ENCODE results near the gene DISC1. TPM values are rescaled to one million over a fixed set of nuclear protein-coding genes. Genes with fewer than 3 reads are reported as not detected.
A peak's percentile ranks its signal among the peaks of the same experiment; 100 is the strongest.

DISC1 gene
- polyA plus RNA-seq, 3 donors, result 5.5 to 14.7 (median 5.8) TPM

GRCh38 chr1:231810415-231810814 is 183.8 kb downstream of the DISC1 start:
- H3K27me3 ChIP-seq (ENCODE audit: control insufficient read depth in 2 of 2, insufficient read depth in 2 of 2, low read length in 2 of 2), result no peaks in the 10 kb centered on the region
- no peak overlapping the region for H2AFZ ChIP-seq (ENCODE audit: insufficient read depth, low read depth, low read length, poor library complexity, severe bottlenecking)
- no peak overlapping the region for H3K4me3 Mint-ChIP-seq
- no peak overlapping the region for H3K4me2 ChIP-seq (replicated peaks; ENCODE audit: extremely low read depth, low read length, poor library complexity, severe bottlenecking)
- DNase-seq, result no peak
- H3K27ac Mint-ChIP-seq, result peak overlapping the region in 1 of 7 donors; percentile 25
- peaks cover 30% of the 10 kb centered on the region for H3K4me1 Mint-ChIP-seq
- H3K9me3 Mint-ChIP-seq, result peaks cover 0 to 2% (median 0%) of the 10 kb centered on the region in 7 donors
- peaks cover 26 to 30% of the 10 kb centered on the region in 2 donors for H3K4me1 ChIP-seq (ENCODE audit: control insufficient read depth in 1 of 2, insufficient read depth in 2 of 2, low read length in 2 of 2)
- peaks cover 7 to 48% of the 10 kb centered on the region in 2 donors for H3K36me3 ChIP-seq (replicated peaks in 1 of 2; ENCODE audit: control insufficient read depth in 1 of 2, insufficient read depth in 2 of 2, low read length in 2 of 2)
- intact Hi-C loops (cut with micrococcal nuclease), result no loop called here
- H4K20me1 ChIP-seq (ENCODE audit: insufficient read depth, low read length), result peaks cover 4% of the 10 kb centered on the region
- no peak overlapping the region for H3K4me3 ChIP-seq (replicated peaks in 1 of 3; ENCODE audit: low read depth in 2 of 3, low read length in 3 of 3)
- no peak for TF ChIP-seq CTCF (IDR thresholded peaks at IDR 0.05)
- WGBS (ENCODE audit: insufficient coverage), result 94% methylated on average over 6 of the region's 6 CpGs
- peaks cover 0 to 2% (median 0%) of the 10 kb centered on the region in 3 donors for H3K27me3 Mint-ChIP-seq (ENCODE audit: low read depth in 3 of 3)
- H3K9ac ChIP-seq (ENCODE audit: insufficient read depth, low read length, poor library complexity, severe bottlenecking), result no peak overlapping the region
- no peaks in the 10 kb centered on the region for H3K79me2 ChIP-seq (ENCODE audit: insufficient read depth, low read length)
- H3K27ac ChIP-seq (ENCODE audit: low read depth in 1 of 2, low read length in 2 of 2), result no peak overlapping the region
- H3K9me3 ChIP-seq (replicated peaks in 1 of 2; ENCODE audit: control insufficient read depth in 1 of 2, insufficient read depth in 1 of 2, low read length in 2 of 2), result no peaks in the 10 kb centered on the region
- H3K36me3 Mint-ChIP-seq, result peaks cover 54 to 57% of the 10 kb centered on the region in 2 donors

- no peak overlapping the region for H2AFZ ChIP-seq (ENCODE audit: insufficient read depth, low read depth, low read length, poor library complexity, severe bottlenecking)
- Mint-ChIP-seq H3K4me3 (no peak overlapping the region), H3K36me3 (peaks cover 65 to 72% of the 10 kb centered on the region in 2 donors), H3K4me1 (peaks cover 5% of the 10 kb centered on the region), H3K9me3 (peaks cover 0 to 4% (median 0%) of the 10 kb centered on the region in 7 donors), H3K27ac (peak overlapping the region in 2 of 7 donors; percentile 12 to 43), H3K27me3 (ENCODE audit: low read depth in 3 of 3) (no peaks in the 10 kb centered on the region)
- peaks cover 23 to 78% of the 10 kb centered on the region in 2 donors for H3K36me3 ChIP-seq (replicated peaks in 1 of 2; ENCODE audit: control insufficient read depth in 1 of 2, insufficient read depth in 2 of 2, low read length in 2 of 2)
- no peak overlapping the region for H3K4me2 ChIP-seq (replicated peaks; ENCODE audit: extremely low read depth, low read length, poor library complexity, severe bottlenecking)
- WGBS (ENCODE audit: insufficient coverage), result no CpG with 5 or more reads among the region's 2 CpGs
- TF ChIP-seq CTCF (IDR thresholded peaks at IDR 0.05), result no peak
- no peak overlapping the region for H3K9ac ChIP-seq (ENCODE audit: insufficient read depth, low read length, poor library complexity, severe bottlenecking)
- no peaks in the 10 kb centered on the region for H3K79me2 ChIP-seq (ENCODE audit: insufficient read depth, low read length)
- no peak overlapping the region for H3K27ac ChIP-seq (ENCODE audit: low read depth in 1 of 2, low read length in 2 of 2)
- no peaks in the 10 kb centered on the region for H3K27me3 ChIP-seq (ENCODE audit: control insufficient read depth in 2 of 2, insufficient read depth in 2 of 2, low read length in 2 of 2)
- H3K4me3 ChIP-seq (replicated peaks in 1 of 3; ENCODE audit: low read depth in 2 of 3, low read length in 3 of 3), result no peak overlapping the region
- DNase-seq, result no peak
- intact Hi-C loops (cut with micrococcal nuclease), result no loop called here
- H3K9me3 ChIP-seq (replicated peaks in 1 of 2; ENCODE audit: control insufficient read depth in 1 of 2, insufficient read depth in 1 of 2, low read length in 2 of 2), result no peaks in the 10 kb centered on the region
- no peaks in the 10 kb centered on the region for H4K20me1 ChIP-seq (ENCODE audit: insufficient read depth, low read length)
- peaks cover 4 to 6% of the 10 kb centered on the region in 2 donors for H3K4me1 ChIP-seq (ENCODE audit: control insufficient read depth in 1 of 2, insufficient read depth in 2 of 2, low read length in 2 of 2)
Observed at GRCh38 chr1:231814021-231814420, 187.4 kb downstream of the DISC1 start.

Data from CD14-positive monocyte (primary cell).